LHCN-M2 (cell line): ENCODE results near the gene PYCR2. TPM values are rescaled to one million over a fixed set of nuclear protein-coding genes. Genes with fewer than 3 reads are reported as not detected.
"Not testable (repeated sequence)": the region's sequence is repeated elsewhere in the genome, so short reads cannot be mapped to it uniquely, and the experiment has no call there.

Experiments used
- DNase-seq: peaks from one replicate; pipeline ENCODE4 v3.0.0-alpha.2; 2012; ENCODE audit warnings: low read depth
- polyA plus RNA-seq: library from polyadenylated mRNA; unstranded; fragments of >200 nt; gene quantifications from one replicate; pipeline ENCODE4 v1.2.1, GENCODE V29; 2012; ENCODE audit warnings: missing spikeins
- total RNA-seq: library from RNA; depleted of rRNA; stranded (reverse); fragments of >200 nt; gene quantifications from 2 replicates; pipeline ENCODE4 v1.2.3, GENCODE V29; 2014; rRNA removed

Gene PYCR2
- total RNA-seq, result 71.4 and 77.4 TPM in 2 replicates
- 57.0 TPM for polyA plus RNA-seq

GRCh38 chr1:225923692-225924555 is at the start of gene PYCR2:
TSS of gene PYCR2 (minus strand) at chr1:225924250. CDS start at chr1:225924110, 140 bp downstream.
- peak; percentile 94 for DNase-seq

- DNase-seq, result no peak
These were observed 49.1 kb upstream of the PYCR2 start for GRCh38 chr1:225973158-225973557.

GRCh38 chr1:225972344-225973152 is 48.5 kb upstream of the PYCR2 start:
- DNase-seq, result no peak

- DNase-seq, result not testable (repeated sequence)
These were observed 46.6 kb upstream of the PYCR2 start for GRCh38 chr1:225970592-225971157.

- not testable (repeated sequence) for DNase-seq
These were observed 45.7 kb upstream of the PYCR2 start for GRCh38 chr1:225969751-225970150.

- DNase-seq, result no peak
These were observed 41.2 kb upstream of the PYCR2 start for GRCh38 chr1:225965231-225965630.

- DNase-seq, result no peak
These were observed 39.9 kb upstream of the PYCR2 start for GRCh38 chr1:225963735-225964530.

- DNase-seq, result no peak
These were observed 38.5 kb upstream of the PYCR2 start for GRCh38 chr1:225962440-225962975.

- no peak for DNase-seq
These were observed 37.8 kb upstream of the PYCR2 start for GRCh38 chr1:225961659-225962439.

GRCh38 chr1:225958041-225958440 is 34.0 kb upstream of the PYCR2 start:
- DNase-seq, result no peak

GRCh38 chr1:225954753-225955152 is 30.7 kb upstream of the PYCR2 start:
- DNase-seq, result no peak

GRCh38 chr1:225953315-225953714 is 29.3 kb upstream of the PYCR2 start:
- DNase-seq, result no peak

GRCh38 chr1:225950905-225951497 is 27.0 kb upstream of the PYCR2 start:
- no peak for DNase-seq

GRCh38 chr1:225949041-225949440 is 25.0 kb upstream of the PYCR2 start:
- DNase-seq, result no peak

- no peak for DNase-seq
These were observed 22.8 kb upstream of the PYCR2 start for GRCh38 chr1:225946803-225947202.

- no peak for DNase-seq
These were observed 22.1 kb upstream of the PYCR2 start for GRCh38 chr1:225946082-225946620.

GRCh38 chr1:225945564-225945963 is 21.5 kb upstream of the PYCR2 start:
- DNase-seq, result no peak

GRCh38 chr1:225944951-225945350 is 20.9 kb upstream of the PYCR2 start:
- no peak for DNase-seq

GRCh38 chr1:225944387-225944786 is 20.3 kb upstream of the PYCR2 start:
- no peak for DNase-seq

GRCh38 chr1:225943582-225943981 is 19.5 kb upstream of the PYCR2 start:
- DNase-seq, result no peak
